NOMO-1 treated with dmso at 0.1 percent for 144 hours (cell line): ENCODE measurements around the gene CADPS2.

ENCODE experiments used
- DNase-seq: peaks from one replicate; lab custom pipeline; 2025; ENCODE audit not compliant: unreplicated experiment; lab: John Stamatoyannopoulos, UW

Gene CADPS2

GRCh38 chr7:122407195-122407594 is 479.1 kb downstream of the CADPS2 start:
- no peak for DNase-seq

DNA sequence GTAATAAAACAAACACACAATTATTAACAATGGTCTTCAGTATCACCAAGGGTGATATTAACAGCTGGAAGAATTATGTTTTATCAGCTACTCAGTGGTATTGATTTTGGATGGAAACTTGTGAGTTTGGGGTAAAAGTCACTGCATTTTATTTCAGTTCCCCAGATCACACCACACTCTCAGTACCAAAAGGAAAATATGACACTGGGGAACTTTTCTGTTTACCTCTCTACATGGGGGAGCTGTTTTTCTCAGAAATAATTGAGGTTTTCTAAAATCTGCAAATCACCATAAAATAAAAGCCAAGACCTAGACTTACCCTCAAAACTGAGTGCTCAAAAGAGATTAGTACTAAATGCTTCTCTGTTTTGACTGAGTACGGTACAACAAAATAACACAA is 483.1 kb downstream of the CADPS2 start:
- no peak for DNase-seq

DNA sequence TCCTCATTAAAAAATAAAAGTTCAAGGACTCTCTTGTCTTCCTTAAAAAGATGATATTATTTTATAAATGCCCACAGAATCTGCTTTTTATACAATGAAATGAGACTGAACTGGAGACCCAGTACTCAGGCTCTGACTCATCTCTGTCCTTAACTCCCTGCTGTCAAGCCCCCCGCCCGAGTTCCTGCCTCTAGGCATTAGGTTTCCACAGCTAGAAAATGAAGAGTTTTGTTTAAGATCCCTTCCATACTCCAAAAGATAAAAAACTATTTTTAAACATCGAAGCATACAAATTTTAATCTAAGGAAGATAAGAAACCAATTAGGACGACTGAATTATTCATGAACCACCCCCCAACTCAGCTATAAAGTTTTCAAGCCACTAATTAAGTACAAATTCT is 484.0 kb downstream of the CADPS2 start:
- no peak for DNase-seq

DNA sequence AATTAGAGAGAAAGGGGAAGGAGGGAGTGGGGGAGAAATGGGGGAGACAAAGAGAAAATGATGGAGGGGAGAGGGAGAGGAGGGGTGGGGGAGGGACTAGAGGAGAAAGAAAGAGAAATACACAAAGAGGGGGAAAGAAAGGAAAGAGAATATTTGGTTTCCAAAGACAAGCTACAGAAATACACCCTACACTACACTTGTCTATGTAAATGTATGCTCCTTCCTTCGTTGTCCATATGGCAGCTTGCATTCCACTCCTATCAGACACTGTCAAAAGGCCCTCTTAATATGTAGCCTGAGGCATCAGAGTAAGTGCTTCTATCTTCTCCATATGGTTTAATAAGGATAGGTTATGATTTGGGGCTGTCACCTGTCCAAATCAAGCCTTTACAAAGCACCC is 488.9 kb downstream of the CADPS2 start:
- no peak for DNase-seq

DNA sequence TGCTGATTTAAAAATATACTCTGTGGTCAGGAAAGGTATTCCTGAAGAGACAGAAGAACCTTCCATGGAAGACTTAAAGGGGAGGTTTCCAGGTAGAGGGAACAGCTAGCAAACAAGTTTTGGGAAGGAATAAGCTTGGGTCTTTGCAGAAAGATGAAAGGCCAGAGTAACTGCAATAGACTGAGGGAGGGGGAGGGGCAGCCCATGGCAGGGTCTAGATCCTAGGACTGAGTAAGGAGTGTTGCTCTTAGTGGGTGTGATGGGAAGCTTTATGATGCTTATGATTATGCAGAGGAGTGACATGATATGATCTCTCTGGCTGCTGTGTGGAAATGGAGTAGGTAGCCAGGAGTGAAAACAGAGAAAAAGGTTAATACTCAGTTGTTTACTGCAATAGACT is 491.7 kb downstream of the CADPS2 start:
- DNase-seq: no peak

GRCh38 chr7:122384528-122384927 is 501.7 kb downstream of the CADPS2 start:
- DNase-seq: no peak

DNA sequence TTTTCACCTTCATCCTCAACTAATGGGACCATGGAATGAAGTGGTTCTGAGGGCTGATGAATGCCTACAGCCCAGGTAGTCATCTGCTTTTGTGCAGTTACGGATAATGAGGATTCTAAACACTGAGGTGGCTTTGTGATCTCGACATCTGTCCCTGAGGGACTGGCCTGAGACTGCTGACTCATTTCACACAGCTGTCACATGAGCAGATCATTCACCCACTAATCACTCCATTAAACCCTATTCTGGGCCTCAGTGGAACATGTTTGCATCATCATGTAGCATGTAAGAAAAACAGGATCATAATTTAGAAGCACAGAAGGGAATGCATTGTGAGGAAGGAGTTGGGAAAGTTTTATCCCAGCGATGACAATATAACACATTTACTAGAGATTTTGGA is 502.3 kb downstream of the CADPS2 start:
- DNase-seq: no peak

DNA sequence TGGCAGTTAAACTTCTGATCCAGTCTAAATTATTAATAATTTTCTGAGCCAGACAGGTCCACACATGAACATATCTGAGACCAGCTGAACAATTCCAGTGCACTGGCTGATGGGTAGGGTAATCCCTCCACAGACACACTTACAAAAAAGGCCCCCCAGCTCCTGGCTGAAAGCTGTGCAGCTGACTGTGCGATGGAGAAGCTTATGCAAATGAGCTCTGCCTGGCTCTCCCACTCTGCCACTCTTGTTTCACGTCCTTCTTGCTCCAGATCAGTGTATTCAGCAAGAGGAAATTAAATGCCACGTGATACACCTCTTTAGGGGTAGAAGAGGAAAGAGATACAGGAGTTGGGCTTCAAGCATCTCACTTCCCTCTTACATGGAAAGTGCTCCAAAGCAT is 505.3 kb downstream of the CADPS2 start:
- DNase-seq: no peak

DNA sequence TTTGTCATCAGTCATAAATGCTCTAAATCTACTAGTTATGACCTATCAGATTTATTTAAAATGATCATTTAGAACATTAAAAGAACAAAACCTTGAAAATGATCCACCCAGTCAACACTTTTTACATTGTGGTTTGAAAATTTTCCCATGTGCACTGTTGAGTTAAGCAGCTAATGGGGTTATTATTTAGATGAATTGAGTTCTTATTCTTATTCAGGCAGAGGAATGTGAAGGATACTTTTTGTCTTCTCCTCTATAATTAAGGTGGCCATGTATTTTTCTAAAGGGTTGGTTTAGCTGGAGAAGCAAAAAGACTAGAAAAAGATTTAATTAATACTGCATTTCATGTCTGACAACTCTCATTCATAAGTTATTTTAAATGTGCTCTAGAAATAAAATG is 506.8 kb downstream of the CADPS2 start:
- DNase-seq: no peak

GRCh38 chr7:122369756-122370155 is 516.5 kb downstream of the CADPS2 start:
- DNase-seq: no peak

DNA sequence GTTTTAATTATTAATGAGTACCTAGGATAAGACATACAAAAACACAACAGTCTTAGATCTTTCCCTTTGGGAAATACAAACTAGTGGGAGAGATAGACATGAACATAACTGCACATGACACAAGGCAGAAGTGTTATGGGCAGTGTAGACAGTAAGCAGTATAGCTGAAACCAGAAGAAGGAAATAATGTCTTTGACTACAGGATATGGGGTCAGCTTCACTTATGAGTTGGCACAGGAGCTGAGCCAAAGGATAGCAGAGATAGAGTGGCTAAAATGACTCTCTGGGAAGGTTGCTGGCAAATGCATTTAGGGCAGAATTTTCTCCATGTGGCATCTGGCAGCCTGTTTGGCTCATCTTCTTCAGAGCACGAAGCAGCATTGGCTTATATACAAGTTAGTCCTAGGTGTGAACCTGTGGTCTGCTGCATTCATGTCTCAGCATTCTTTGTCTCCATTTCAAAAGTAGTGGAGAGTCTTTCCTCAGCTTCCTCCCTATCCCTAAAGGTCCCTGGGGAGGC is 521.4 kb downstream of the CADPS2 start:
- DNase-seq: no peak

- no peak for DNase-seq
Observed at GRCh38 chr7:122363144-122363543, 523.1 kb downstream of the CADPS2 start.

GRCh38 chr7:122362473-122362872 is 523.8 kb downstream of the CADPS2 start:
- DNase-seq: no peak

DNA sequence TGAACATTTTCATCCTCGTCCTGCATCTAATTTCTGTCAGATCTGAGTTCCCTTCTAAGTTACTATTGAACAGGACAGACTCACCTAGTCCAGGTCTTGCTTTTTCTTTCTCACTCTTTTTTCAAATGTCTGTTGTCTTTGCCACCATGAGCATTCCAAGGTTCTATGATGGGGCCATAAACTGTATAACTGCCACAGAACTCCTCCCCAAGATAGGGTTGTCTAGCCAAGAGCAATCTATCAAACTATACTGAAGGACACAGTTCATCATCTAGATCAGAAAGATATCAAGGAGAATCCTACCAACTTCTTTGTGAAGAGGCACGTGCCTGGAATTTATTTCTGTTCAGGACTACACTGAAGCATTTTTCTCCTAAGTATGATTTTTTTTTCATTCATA is 531.6 kb downstream of the CADPS2 start:
- DNase-seq: no peak

DNA sequence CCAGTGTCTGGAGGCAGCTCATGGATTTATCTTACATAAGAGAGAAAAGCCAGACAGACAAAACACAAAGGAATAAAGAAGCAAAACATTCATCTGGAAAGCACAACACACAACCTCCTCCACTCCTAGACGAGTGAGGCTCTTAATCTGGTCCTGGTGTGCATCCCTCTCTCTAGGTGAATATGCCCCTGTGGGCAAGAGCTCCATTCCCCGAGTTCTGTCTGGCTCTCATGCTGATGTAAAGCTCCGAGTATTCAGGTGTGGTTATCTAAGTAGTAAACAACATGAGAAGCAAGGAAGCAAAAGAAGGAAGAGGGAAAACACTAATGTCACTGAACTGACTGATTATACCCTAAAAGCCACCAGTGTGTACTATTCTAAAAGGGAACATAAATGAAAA is 533.8 kb downstream of the CADPS2 start:
- no peak for DNase-seq

DNA sequence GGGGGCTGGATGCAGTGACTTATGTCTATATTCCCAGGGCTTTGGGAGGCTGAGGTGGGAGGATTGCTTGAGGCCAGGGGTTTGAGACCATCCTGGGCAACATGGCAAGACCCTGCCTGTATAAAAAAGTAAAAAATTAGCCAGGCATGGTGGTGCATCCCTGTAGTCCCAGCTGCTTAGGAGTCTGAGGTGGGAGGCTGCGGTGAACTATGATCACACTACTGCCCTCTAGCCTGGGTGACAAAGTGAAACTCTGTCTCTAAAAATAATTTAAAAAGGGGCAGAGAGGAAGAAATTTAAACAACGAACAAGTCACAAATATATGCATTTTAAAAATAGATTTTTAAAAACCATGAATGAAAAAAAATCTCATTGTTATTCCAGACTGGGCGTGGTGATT is 535.6 kb downstream of the CADPS2 start:
- DNase-seq: no peak

DNA sequence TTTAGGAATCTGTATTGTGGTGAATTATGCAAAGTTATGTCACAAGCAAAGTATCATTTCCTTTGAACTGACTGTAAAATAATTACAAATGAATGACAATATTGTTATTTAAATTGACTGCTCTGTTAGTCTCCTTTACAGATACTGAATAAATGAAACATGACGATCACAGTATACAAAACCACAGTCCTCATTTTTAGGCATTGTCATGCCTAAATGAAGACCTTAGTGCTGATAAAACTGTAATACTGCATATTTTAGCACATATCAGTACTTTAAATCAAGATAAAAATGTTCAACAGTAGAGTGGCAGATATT is 542.0 kb downstream of the CADPS2 start:
- DNase-seq: no peak

DNA sequence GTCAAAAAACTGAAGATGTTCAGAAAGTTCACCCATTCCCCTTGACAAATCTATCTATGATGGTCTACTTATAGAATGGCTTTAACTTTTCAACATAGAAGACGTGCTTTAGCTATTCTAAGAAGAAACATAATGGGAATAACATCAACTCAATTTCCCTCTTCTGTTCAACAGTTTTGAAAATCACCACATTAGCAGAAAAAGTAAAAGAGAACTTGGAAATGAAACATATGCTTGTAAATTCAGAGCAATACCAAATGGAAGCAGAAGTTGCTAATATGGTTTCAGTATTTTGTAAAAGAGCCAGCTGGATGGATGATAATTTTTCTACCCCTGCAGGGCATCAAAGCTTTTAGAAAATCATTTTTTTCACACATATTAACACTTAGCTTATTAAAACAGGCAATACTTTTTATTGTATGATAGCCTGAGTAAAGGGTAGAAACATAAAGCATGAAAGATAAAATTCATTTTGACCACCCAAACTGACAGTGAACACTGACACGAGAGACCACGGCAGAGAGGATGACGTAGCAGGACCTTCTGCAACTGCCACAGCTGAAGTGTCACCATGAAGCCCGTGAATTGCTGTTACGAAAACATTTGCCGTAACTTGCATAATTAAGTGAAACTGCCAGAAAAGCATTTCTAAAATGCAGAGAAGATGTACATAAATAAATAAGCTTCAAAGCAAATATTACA is 542.5 kb downstream of the CADPS2 start:
- no peak for DNase-seq

DNA sequence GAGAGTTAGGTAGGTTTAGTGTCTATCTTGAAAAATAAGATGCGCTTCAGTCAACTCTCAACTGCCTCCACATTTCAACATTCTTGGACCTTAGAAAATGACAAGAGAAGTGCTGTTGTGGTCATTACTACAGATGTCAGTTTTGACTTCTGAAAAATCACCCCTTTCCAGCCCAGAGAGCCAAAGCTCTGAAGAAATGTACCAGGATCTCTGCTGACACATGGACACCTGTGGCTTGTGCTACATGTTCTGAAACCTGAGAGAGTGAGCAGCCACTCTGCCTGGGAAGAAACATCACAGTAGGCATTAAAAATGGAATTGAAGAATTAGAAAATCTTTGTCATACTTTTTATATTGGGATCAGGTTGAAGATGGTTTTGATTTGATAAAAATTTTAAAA is 545.8 kb downstream of the CADPS2 start:
- no peak for DNase-seq

DNA sequence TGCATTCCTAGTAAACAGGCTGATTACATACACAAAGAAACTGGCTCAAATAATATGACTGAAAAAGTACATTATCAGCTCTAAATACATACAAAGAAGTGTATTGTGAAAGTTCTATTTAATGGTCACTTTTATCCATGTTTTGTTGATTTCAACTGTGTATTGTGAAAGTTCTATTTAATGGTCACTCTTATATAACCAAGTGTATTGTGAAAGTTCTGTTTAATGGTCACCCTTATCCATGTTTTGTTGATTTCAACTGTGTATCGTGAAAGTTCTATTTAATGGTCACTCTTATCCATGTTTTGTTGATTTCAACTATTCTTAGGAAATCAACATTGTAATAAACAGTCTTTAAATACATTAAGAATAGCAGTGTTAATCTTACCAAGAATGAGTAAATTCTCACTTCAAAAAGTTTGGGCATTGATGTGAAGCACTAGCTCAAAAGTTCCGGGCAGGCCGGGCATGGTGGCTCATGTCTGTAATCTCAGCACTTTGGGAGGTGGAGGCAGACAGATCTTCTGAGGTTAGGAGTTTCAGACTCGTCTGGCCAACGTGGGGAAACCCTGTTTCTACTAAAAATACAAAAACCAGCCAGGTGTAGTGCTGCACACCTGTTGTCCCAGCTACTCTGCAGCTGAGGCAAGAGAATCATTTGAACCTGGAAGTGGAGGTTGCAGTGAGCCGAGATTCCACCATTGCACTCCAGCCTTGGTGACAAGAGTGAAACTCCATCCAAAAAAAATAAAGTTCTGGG is 546.9 kb downstream of the CADPS2 start:
- no peak for DNase-seq

DNA sequence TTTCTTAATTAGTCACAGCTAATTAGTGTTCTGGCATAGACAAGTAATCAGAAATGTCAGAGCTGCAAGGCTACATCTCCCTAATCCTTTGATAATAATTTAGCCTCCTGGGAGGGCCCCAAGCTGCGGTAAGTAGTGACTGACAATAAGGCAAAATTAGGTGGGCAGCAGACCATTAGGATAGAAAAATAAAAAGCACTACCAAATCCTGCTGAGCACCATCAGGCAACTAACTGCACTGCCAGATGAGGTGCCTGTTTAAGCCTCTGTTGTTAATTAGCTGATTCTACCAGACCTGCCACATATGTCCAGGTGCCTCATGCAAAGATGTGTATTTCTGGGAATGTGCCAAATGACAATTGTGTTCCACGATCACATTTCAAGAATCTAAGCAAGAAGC is 549.2 kb downstream of the CADPS2 start:
- DNase-seq: no peak

DNA sequence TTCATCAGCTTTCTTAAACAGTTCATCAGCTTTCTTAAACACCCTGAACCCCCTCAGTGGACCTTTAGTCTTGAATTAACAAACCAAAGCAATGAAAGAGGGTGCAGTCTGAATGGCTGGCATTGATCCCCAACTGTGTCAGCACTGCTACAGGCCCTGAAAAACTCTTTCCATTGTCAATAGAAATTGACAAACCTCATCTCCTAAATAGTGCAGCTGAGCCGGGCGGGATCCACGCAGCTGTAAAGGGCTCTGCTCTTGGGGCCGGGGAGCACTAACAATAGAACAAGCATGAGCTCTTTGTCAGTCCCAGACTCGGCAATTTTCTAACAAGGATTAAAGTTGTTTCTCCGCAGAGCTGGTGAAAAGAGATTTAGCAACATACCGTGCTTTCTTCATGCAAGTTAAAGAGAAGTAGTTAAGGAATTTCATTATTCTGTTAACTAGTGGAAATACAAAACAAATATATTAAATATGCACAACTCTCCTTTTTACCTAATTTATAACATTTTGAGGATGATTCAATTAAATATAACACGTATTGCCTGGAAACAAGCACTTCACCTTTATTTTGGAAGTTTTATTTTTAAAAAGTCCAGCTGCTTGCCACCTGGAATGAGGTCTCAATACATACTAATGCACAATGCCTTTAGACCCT is 557.0 kb downstream of the CADPS2 start:
- no peak for DNase-seq
